ACC112 (cell line): ENCODE data around the gene ATG16L2.

ENCODE experiments used
- H2AFZ ChIP-seq: fragments of 200-600 bp; sonication (generic); one replicate; pipeline ENCODE4 v1.6.0; 2017; ENCODE audit warnings: antibody characterized with exemption, low read length; ENCODE audit not compliant: unreplicated experiment
- H3K27ac ChIP-seq: fragments of 200-600 bp; sonication (generic); 2 replicates; pipeline ENCODE4 v1.5.1; 2014; ENCODE audit warnings: low read depth, mild to moderate bottlenecking, antibody characterized with exemption, low read length, moderate library complexity
- H3K27me3 ChIP-seq: fragments of 200-600 bp; sonication (generic); 2 replicates; pipeline ENCODE4 v1.6.1; 2014; ENCODE audit warnings: mild to moderate bottlenecking, antibody characterized with exemption, low read length, moderate library complexity, mixed read lengths; ENCODE audit not compliant: insufficient read depth
- H3K36me3 ChIP-seq: fragments of 200-600 bp; sonication (generic); 2 replicates; pipeline ENCODE4 v1.6.1; 2016; ENCODE audit warnings: mild to moderate bottlenecking, antibody characterized with exemption, low read length, moderate library complexity, mixed read lengths; ENCODE audit not compliant: insufficient read depth
- H3K4me1 ChIP-seq: fragments of 200-600 bp; sonication (generic); one replicate; pipeline ENCODE4 v1.6.1; 2016; ENCODE audit warnings: low read length, mixed read lengths; ENCODE audit not compliant: insufficient read depth, unreplicated experiment, control insufficient read depth
- H3K4me3 ChIP-seq: fragments of 200-600 bp; sonication (generic); 2 replicates; pipeline ENCODE4 v1.5.1; 2014; ENCODE audit warnings: mild to moderate bottlenecking, low read depth, low read length
- H3K79me2 ChIP-seq: fragments of 200-600 bp; sonication (generic); one replicate; pipeline ENCODE4 v1.6.0; 2016; ENCODE audit warnings: low read length; ENCODE audit not compliant: control insufficient read depth, unreplicated experiment, insufficient read depth

The ATG16L2 gene

GRCh38 chr11:72773696-72774095 lies 40.5 kb upstream of the ATG16L2 start:
- H3K4me3 ChIP-seq = no peak overlapping the region
- no peaks in the 10 kb centered on the region for H3K79me2 ChIP-seq
- no peaks in the 10 kb centered on the region for H3K27me3 ChIP-seq
- H2AFZ ChIP-seq = no peak overlapping the region
- H3K27ac ChIP-seq = no peak overlapping the region
- peaks cover 27% of the 10 kb centered on the region for H3K4me1 ChIP-seq
- no peaks in the 10 kb centered on the region for H3K36me3 ChIP-seq

GRCh38 chr11:72774499-72774898 lies 39.7 kb upstream of the ATG16L2 start:
- H3K27me3 ChIP-seq = no peaks in the 10 kb centered on the region
- no peak overlapping the region for H2AFZ ChIP-seq
- no peak overlapping the region for H3K27ac ChIP-seq
- no peaks in the 10 kb centered on the region for H3K36me3 ChIP-seq
- no peaks in the 10 kb centered on the region for H3K79me2 ChIP-seq
- H3K4me1 ChIP-seq = peaks cover 27% of the 10 kb centered on the region
- no peak overlapping the region for H3K4me3 ChIP-seq

GRCh38 chr11:72775288-72776110 lies 38.7 kb upstream of the ATG16L2 start:
- peaks cover 27% of the 10 kb centered on the region for H3K4me1 ChIP-seq
- H3K4me3 ChIP-seq = no peak overlapping the region
- H3K27me3 ChIP-seq = peaks cover 4% of the 10 kb centered on the region; the same call in 1 of the 2 replicates
- no peak overlapping the region for H3K27ac ChIP-seq
- H3K36me3 ChIP-seq = no peaks in the 10 kb centered on the region
- H3K79me2 ChIP-seq = no peaks in the 10 kb centered on the region
- H2AFZ ChIP-seq = no peak overlapping the region

GRCh38 chr11:72776117-72776843 lies 37.9 kb upstream of the ATG16L2 start:
- Histone ChIP-seq H3K4me3 (no peak overlapping the region), H3K27ac (no peak overlapping the region), H3K27me3 (peaks cover 12% of the 10 kb centered on the region; the same call in 1 of the 2 replicates), H3K36me3 (no peaks in the 10 kb centered on the region), H3K4me1 (peaks cover 24% of the 10 kb centered on the region), H2AFZ (no peak overlapping the region), H3K79me2 (no peaks in the 10 kb centered on the region)

GRCh38 chr11:72776844-72777754 lies 37.1 kb upstream of the ATG16L2 start:
- H3K79me2 ChIP-seq = no peaks in the 10 kb centered on the region
- H3K4me1 ChIP-seq = peaks cover 17% of the 10 kb centered on the region
- H3K27me3 ChIP-seq = peaks cover 13% of the 10 kb centered on the region; the same call in 1 of the 2 replicates
- H3K36me3 ChIP-seq = no peaks in the 10 kb centered on the region
- H3K4me3 ChIP-seq = no peak overlapping the region
- H3K27ac ChIP-seq = no peak overlapping the region
- no peak overlapping the region for H2AFZ ChIP-seq

- Histone ChIP-seq H3K79me2 (no peaks in the 10 kb centered on the region), H3K36me3 (no peaks in the 10 kb centered on the region), H2AFZ (no peak overlapping the region), H3K27me3 (peaks cover 13% of the 10 kb centered on the region; the same call in 1 of the 2 replicates), H3K4me1 (peaks cover 11% of the 10 kb centered on the region), H3K27ac (no peak overlapping the region), H3K4me3 (no peak overlapping the region)
These were observed 36.4 kb upstream of the ATG16L2 start for GRCh38 chr11:72777755-72778278.

GRCh38 chr11:72778535-72779494 lies 35.4 kb upstream of the ATG16L2 start:
- no peaks in the 10 kb centered on the region for H3K36me3 ChIP-seq
- no peak overlapping the region for H3K4me3 ChIP-seq
- no peak overlapping the region for H3K27ac ChIP-seq
- no peak overlapping the region for H2AFZ ChIP-seq
- peaks cover 1% of the 10 kb centered on the region for H3K4me1 ChIP-seq
- peaks cover 13% of the 10 kb centered on the region; the same call in 1 of the 2 replicates for H3K27me3 ChIP-seq
- H3K79me2 ChIP-seq = no peaks in the 10 kb centered on the region

GRCh38 chr11:72779495-72780128 lies 34.6 kb upstream of the ATG16L2 start:
- H3K4me1 ChIP-seq = no peaks in the 10 kb centered on the region
- H3K4me3 ChIP-seq = no peak overlapping the region
- H3K27me3 ChIP-seq = peaks cover 13% of the 10 kb centered on the region; the same call in 1 of the 2 replicates
- H2AFZ ChIP-seq = no peak overlapping the region
- no peaks in the 10 kb centered on the region for H3K36me3 ChIP-seq
- no peak overlapping the region for H3K27ac ChIP-seq
- no peaks in the 10 kb centered on the region for H3K79me2 ChIP-seq
